GM12892 (cell line): ENCODE data around the gene ECT2L.

ENCODE experiments used
- POLR2A ChIP-seq: IDR thresholded peaks from 2 replicates; pipeline ENCODE4 v1.6.1; 2011; ENCODE audit warnings: low read depth, low read length, control low read depth
- POLR2AphosphoS5 ChIP-seq: IDR thresholded peaks from 2 replicates; pipeline ENCODE4 v1.6.1; 2011; ENCODE audit warnings: low read depth, low read length, control low read depth
- TAF1 ChIP-seq: IDR thresholded peaks from 2 replicates; pipeline ENCODE4 v1.6.1; 2011; ENCODE audit warnings: low read depth, mild to moderate bottlenecking, control low read depth, low read length, borderline replicate concordance

- no peak for TF ChIP-seq TAF1
- TF ChIP-seq POLR2AphosphoS5: 0 out of 2 replicates have a peak, but pooled peaks have one; percentile 10
- no peak for TF ChIP-seq POLR2A
These were observed 86.6 kb downstream of the ECT2L start for GRCh38 chr6:138882369-138883017.
